ENCODE data around the gene CHERP. TPM values are rescaled to one million over a fixed set of nuclear protein-coding genes. Genes with fewer than 3 reads are reported as not detected.

The CHERP gene
- total RNA-seq, 1 experiment from 2014 or later: 101 TPM

GRCh38 chr19:16476401-16476800 is 65.8 kb downstream of the CHERP start:
- H4K5ac ChIP-seq (ENCODE audit: insufficient read length, low read depth, low read length): no peak overlapping the region
- no peak overlapping the region for H2BK120ac ChIP-seq (ENCODE audit: low read depth, low read length, poor library complexity, severe bottlenecking)
- H3K79me1 ChIP-seq (ENCODE audit: insufficient read depth, low read depth, low read length, poor library complexity, severe bottlenecking): no peaks in the 10 kb centered on the region
- H3K9me3 ChIP-seq (ENCODE audit: control insufficient read depth, low read depth, low read length): no peaks in the 10 kb centered on the region
- H3K27me3 ChIP-seq (ENCODE audit: insufficient read depth, low read length): no peaks in the 10 kb centered on the region
- no peak overlapping the region for H3K9ac ChIP-seq (ENCODE audit: extremely low read depth, insufficient read length, low read length)
- no peak overlapping the region for H2BK5ac ChIP-seq (ENCODE audit: insufficient read length, low read length)
- H3K79me2 ChIP-seq (ENCODE audit: insufficient read depth, low read length): no peaks in the 10 kb centered on the region
- no peak overlapping the region for H2AK5ac ChIP-seq (ENCODE audit: insufficient read length, low read length)
- no peak overlapping the region for H3K4me2 ChIP-seq (ENCODE audit: insufficient read depth, insufficient read length, low read length)
- no peak overlapping the region for H3K18ac ChIP-seq (ENCODE audit: insufficient read length, low read depth, low read length)
- no peaks in the 10 kb centered on the region for H4K20me1 ChIP-seq (ENCODE audit: control insufficient read depth, insufficient read depth, insufficient read length)
- no peak overlapping the region for H3T11ph ChIP-seq (ENCODE audit: low read length)
- H3K4me1 Mint-ChIP-seq: peaks cover 0 to 3% of the 10 kb centered on the region in 2 experiments; a peak in 1 of 4 replicates
- H3K4me3 Mint-ChIP-seq: no peak overlapping the region
- no CpG with 5 or more reads among the region's 3 CpGs for WGBS (ENCODE audit: extremely low coverage, insufficient read length, low lambda C conversion rate)
- no peak overlapping the region for H3K27ac ChIP-seq (ENCODE audit: insufficient read length, low read depth, low read length)
- no peak overlapping the region for H4K8ac ChIP-seq (replicated peaks; ENCODE audit: insufficient read length, low read depth, low read length)
- no peak overlapping the region for H2BK20ac ChIP-seq (ENCODE audit: low read depth, low read length, poor library complexity, severe bottlenecking)
- H3K9me3 Mint-ChIP-seq: peaks cover 7 to 11% of the 10 kb centered on the region in 2 experiments; a peak in 4 of 5 replicates
- no peaks in the 10 kb centered on the region for H3K36me3 Mint-ChIP-seq (ENCODE audit: insufficient read depth in 1 of 3, low read depth in 3 of 3)
- no peaks in the 10 kb centered on the region for H3K4me1 ChIP-seq (ENCODE audit: insufficient read depth, low read length)
- H4K91ac ChIP-seq (ENCODE audit: insufficient read length, low read depth, low read length): no peak overlapping the region
- H3K14ac ChIP-seq (ENCODE audit: insufficient read depth, low read length): no peak overlapping the region
- TF ChIP-seq CTCF (conservative IDR thresholded peaks at IDR 0.05): peak; percentile 16; the same call in 1 of the 3 replicates
- DNase-seq: no peak
- H2AFZ ChIP-seq (ENCODE audit: low read length): no peak overlapping the region
- no peak overlapping the region for H3K56ac ChIP-seq (ENCODE audit: insufficient read length, low read depth, low read length)
- H3K23ac ChIP-seq (ENCODE audit: insufficient read length, low read depth, low read length): no peak overlapping the region
- H2BK12ac ChIP-seq (ENCODE audit: insufficient read length, low read depth, low read length): no peak overlapping the region
- H3K23me2 ChIP-seq (ENCODE audit: insufficient read length, low read depth, low read length, poor library complexity, severe bottlenecking): peaks cover 4% of the 10 kb centered on the region
- H2BK15ac ChIP-seq (ENCODE audit: low read depth, low read length): no peak overlapping the region
- H3K27ac Mint-ChIP-seq: no peak overlapping the region
- no peak overlapping the region for H3K4ac ChIP-seq (ENCODE audit: low read depth, low read length)
- peaks cover 1% of the 10 kb centered on the region for H3K27me3 Mint-ChIP-seq (ENCODE audit: low read depth)

All from H9 (cell line).